OCI-LY7 (cell line): ENCODE data around the gene TIFAB. TPM values are rescaled to one million over a fixed set of nuclear protein-coding genes. Genes with fewer than 3 reads are reported as not detected.

Source experiments
- BruUV-seq: library from RNA; stranded (reverse); fragments of 400-500 nt; replicated peaks from 2 replicates; lab custom pipeline; 2021; lab: Mats Ljungman, UMichigan
- CTCF ChIA-PET: fragments of 300-600 bp; sonication (Branson Sonifier 250); formaldehyde crosslinking; loops from one replicate; lab custom pipeline; 2022; ENCODE audit warnings: antibody characterized with exemption; ENCODE audit not compliant: unreplicated experiment; lab: Charles Lee
- POLR2A ChIA-PET: fragments of 300-600 bp; sonication (Branson Sonifier 250); formaldehyde crosslinking; loops from one replicate; lab custom pipeline; 2022; ENCODE audit warnings: antibody characterized with exemption; lab: Charles Lee
- DNase-seq: peaks from one replicate; pipeline ENCODE4 v3.0.0-alpha.2; 2015; ENCODE audit warnings: low spot score
- H2AFZ ChIP-seq: fragments of 200-600 bp; sonication (generic), shearing (Covaris generic); 2 replicates; pipeline ENCODE4 v1.6.1; 2014; ENCODE audit warnings: mild to moderate bottlenecking, antibody characterized with exemption, low read length, moderate library complexity
- H3K27ac ChIP-seq: fragments of 200-600 bp; sonication (generic); 2 replicates; pipeline ENCODE4 v1.5.1; 2014; ENCODE audit warnings: mixed run types, low read depth, mild to moderate bottlenecking, moderate library complexity, low read length, inconsistent platforms; ENCODE audit not compliant: poor library complexity, severe bottlenecking
- H3K36me3 ChIP-seq: fragments of 200-600 bp; sonication (generic); 2 replicates; pipeline ENCODE4 v1.6.1; 2014; ENCODE audit warnings: mild to moderate bottlenecking, antibody characterized with exemption, low read length, moderate library complexity, mixed read lengths; ENCODE audit not compliant: insufficient read depth
- H3K4me1 ChIP-seq: fragments of 200-600 bp; sonication (generic); 2 replicates; pipeline ENCODE4 v1.5.1; 2014; ENCODE audit warnings: mild to moderate bottlenecking, low read length; ENCODE audit not compliant: insufficient read depth, poor library complexity, severe bottlenecking
- H3K4me2 ChIP-seq: fragments of 200-600 bp; sonication (generic); 2 replicates; pipeline ENCODE4 v1.6.1; 2014; ENCODE audit warnings: mild to moderate bottlenecking, low read length
- H3K4me3 ChIP-seq: fragments of 200-600 bp; sonication (generic); 2 replicates; pipeline ENCODE4 v1.5.1; 2014; ENCODE audit warnings: mild to moderate bottlenecking, low read depth, low read length; ENCODE audit not compliant: poor library complexity, severe bottlenecking
- H3K79me2 ChIP-seq: fragments of 200-600 bp; sonication (generic); 2 replicates; pipeline ENCODE4 v1.6.1; 2016; ENCODE audit warnings: low read depth, mild to moderate bottlenecking, low read length, moderate library complexity, mixed read lengths; ENCODE audit not compliant: insufficient read depth
- H3K9me2 ChIP-seq: fragments of 200-600 bp; sonication (generic); 2 replicates; pipeline ENCODE4 v1.6.1; 2016; ENCODE audit warnings: mild to moderate bottlenecking, low read length, mixed read lengths; ENCODE audit not compliant: insufficient read depth
- H3K9me3 ChIP-seq: fragments of 200-600 bp; sonication (generic); 2 replicates; pipeline ENCODE4 v1.6.1; 2014; ENCODE audit warnings: mild to moderate bottlenecking, mixed run types, low read length, mixed read lengths
- H4K20me1 ChIP-seq: fragments of 200-600 bp; sonication (generic); 2 replicates; pipeline ENCODE4 v1.6.1; 2014; ENCODE audit warnings: mild to moderate bottlenecking, antibody characterized with exemption, low read length, moderate library complexity, mixed read lengths; ENCODE audit not compliant: insufficient read depth
- EZH2phosphoT487 ChIP-seq: fragments of 200-600 bp; sonication (generic); IDR thresholded peaks from 2 replicates; pipeline ENCODE4 v1.6.1; 2018; ENCODE audit warnings: low read depth, borderline replicate concordance, mild to moderate bottlenecking, mixed run types, antibody characterized with exemption, low read length, moderate library complexity, mixed read lengths
- intact Hi-C: fragments of 100-400 bp; cut with micrococcal nuclease; formaldehyde crosslinking; loops from one replicate; pipeline ENCODE4 v1.10.0; 2022; ENCODE audit not compliant: unreplicated experiment
- total RNA-seq, 2 experiments: library from RNA; depleted of rRNA in 1 of 2; stranded (reverse); fragments of >200 nt in 1 of 2; shearing (Covaris generic) in 1 of 2; gene quantifications; 2 replicates each; pipeline ENCODE4 v1.2.3, GENCODE V29; 2014 to 2022
- TF ChIP-seq, protein P1 (sequence below): fragments of 200-600 bp; sonication (generic); conservative IDR thresholded peaks from 2 replicates; pipeline ENCODE4 v1.5.1; 2014; ENCODE audit warnings: mild to moderate bottlenecking, antibody characterized with exemption, low read length, moderate library complexity, mixed read lengths

The TIFAB gene
- total RNA-seq, 2 experiments from 2014 or later, result not detected

DNA sequence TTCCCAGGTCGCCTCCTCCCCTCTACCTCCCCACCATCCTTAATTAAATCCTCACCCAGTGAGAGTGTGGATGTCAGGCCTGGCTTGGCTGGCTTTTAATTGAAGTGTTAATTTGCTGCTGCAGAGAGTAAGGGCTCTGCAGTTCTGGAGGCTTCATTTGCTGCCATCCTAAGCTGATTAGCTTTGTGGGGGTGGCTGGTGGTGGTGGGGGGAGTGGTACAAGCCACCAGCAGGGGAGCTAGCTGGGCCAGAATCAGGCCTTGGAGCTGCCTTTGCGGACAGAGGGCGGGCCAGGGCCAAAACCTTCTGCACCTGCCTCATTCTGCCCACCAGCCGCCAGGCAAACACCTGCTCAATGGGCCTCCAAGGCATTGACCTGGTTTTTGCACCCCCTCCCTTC lies 26.8 kb upstream of the TIFAB start:
- BruUV-seq, result no TSS peak
- POLR2A ChIA-PET, result no interaction called here
- no peak overlapping the region for H2AFZ ChIP-seq
- no peaks in the 10 kb centered on the region for H3K9me2 ChIP-seq
- H3K79me2 ChIP-seq, result no peaks in the 10 kb centered on the region
- H3K4me3 ChIP-seq, result no peak overlapping the region
- no peaks in the 10 kb centered on the region for H4K20me1 ChIP-seq
- no peaks in the 10 kb centered on the region for H3K36me3 ChIP-seq
- CTCF ChIA-PET, result no interaction called here
- H3K4me2 ChIP-seq, result no peak overlapping the region
- DNase-seq, result no peak
- TF ChIP-seq, protein P1, sequence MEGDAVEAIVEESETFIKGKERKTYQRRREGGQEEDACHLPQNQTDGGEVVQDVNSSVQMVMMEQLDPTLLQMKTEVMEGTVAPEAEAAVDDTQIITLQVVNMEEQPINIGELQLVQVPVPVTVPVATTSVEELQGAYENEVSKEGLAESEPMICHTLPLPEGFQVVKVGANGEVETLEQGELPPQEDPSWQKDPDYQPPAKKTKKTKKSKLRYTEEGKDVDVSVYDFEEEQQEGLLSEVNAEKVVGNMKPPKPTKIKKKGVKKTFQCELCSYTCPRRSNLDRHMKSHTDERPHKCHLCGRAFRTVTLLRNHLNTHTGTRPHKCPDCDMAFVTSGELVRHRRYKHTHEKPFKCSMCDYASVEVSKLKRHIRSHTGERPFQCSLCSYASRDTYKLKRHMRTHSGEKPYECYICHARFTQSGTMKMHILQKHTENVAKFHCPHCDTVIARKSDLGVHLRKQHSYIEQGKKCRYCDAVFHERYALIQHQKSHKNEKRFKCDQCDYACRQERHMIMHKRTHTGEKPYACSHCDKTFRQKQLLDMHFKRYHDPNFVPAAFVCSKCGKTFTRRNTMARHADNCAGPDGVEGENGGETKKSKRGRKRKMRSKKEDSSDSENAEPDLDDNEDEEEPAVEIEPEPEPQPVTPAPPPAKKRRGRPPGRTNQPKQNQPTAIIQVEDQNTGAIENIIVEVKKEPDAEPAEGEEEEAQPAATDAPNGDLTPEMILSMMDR, result no peak
- no peak for TF ChIP-seq EZH2phosphoT487
- H3K27ac ChIP-seq, result no peak overlapping the region
- H3K9me3 ChIP-seq, result no peaks in the 10 kb centered on the region
- intact Hi-C loops, result loop anchor here (5.0 kb wide), 1 partner anchor 58 kb away; the partner anchor contains the start of gene NEUROG1
- no peaks in the 10 kb centered on the region for H3K4me1 ChIP-seq

DNA sequence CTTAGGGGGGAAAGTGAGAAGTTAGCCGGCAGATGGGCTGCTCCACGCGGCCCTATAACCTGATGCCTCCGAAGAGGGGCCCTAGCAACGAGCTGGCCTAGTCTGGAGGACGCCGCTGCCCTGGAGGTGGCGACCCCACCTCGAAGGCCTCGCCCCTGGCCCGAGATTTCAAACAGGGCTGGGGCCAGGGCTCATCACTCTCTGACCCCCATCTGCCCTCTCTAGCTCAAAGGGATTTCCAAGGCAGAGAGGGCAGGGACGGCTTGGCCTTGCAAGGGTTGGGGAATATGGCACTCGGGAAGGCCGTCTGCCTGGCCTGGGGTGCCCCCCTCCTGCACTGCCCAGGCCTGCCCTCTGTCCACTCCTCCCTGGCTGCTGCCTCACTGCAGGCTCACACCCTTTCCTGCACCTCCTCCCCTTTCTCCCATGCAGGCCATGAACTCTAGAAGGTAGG lies 25.5 kb upstream of the TIFAB start:
- BruUV-seq, result no TSS peak

More for the DNA sequence above, 25.5 kb upstream of the TIFAB start:
- Histone ChIP-seq H3K36me3 (no peaks in the 10 kb centered on the region), H3K4me1 (no peaks in the 10 kb centered on the region), H3K4me2 (no peak overlapping the region), H3K27ac (no peak overlapping the region), H4K20me1 (no peaks in the 10 kb centered on the region), H3K4me3 (no peak overlapping the region), H3K9me3 (no peaks in the 10 kb centered on the region), H2AFZ (no peak overlapping the region), H3K79me2 (no peaks in the 10 kb centered on the region), H3K9me2 (no peaks in the 10 kb centered on the region)
- DNase-seq, result no peak
- intact Hi-C loops, result loop anchor here (5.0 kb wide), 1 partner anchor 60 kb away; the partner anchor contains the start of gene NEUROG1
- ChIA-PET POLR2A (no interaction called here), CTCF (no interaction called here)
- TF ChIP-seq, protein P1, result no peak
- no peak for TF ChIP-seq EZH2phosphoT487
